Immature natural killer cell (primary cell): ENCODE results near the gene KIF1C. TPM values are rescaled to one million over a fixed set of nuclear protein-coding genes. Genes with fewer than 3 reads are reported as not detected.

Experiments
- DNase-seq, 3 donors: peaks; one replicate each; pipeline ENCODE4 v3.0.0; 2022; ENCODE audit warnings: mixed read lengths in 1 of 3
- H3K27ac Mint-ChIP-seq, 6 donors: one replicate each; pipeline ENCODE4 v1.8.0; 2020; ENCODE audit warnings: mixed read lengths in 6 of 6, mild to moderate bottlenecking in 5 of 6, inconsistent platforms in 4 of 6, moderate library complexity in 3 of 6
- H3K27me3 Mint-ChIP-seq, 3 donors: one replicate each; pipeline ENCODE4 v1.8.0; 2020 to 2021; ENCODE audit warnings: low read depth in 3 of 3, mild to moderate bottlenecking in 3 of 3, mixed read lengths in 3 of 3, moderate library complexity in 3 of 3, inconsistent platforms in 1 of 3
- H3K36me3 Mint-ChIP-seq, 3 donors: one replicate each; pipeline ENCODE4 v1.8.0; 2020; ENCODE audit warnings: mixed read lengths in 3 of 3, inconsistent platforms in 2 of 3, mild to moderate bottlenecking in 2 of 3
- H3K4me1 Mint-ChIP-seq, 2 donors: one replicate each; pipeline ENCODE4 v1.8.0; 2020; ENCODE audit warnings: inconsistent platforms in 2 of 2, mild to moderate bottlenecking in 2 of 2, mixed read lengths in 2 of 2, moderate library complexity in 1 of 2
- H3K4me3 Mint-ChIP-seq, 5 donors: one replicate each; pipeline ENCODE4 v1.8.0; 2020; ENCODE audit warnings: mild to moderate bottlenecking in 5 of 5, mixed read lengths in 5 of 5, inconsistent platforms in 3 of 5, moderate library complexity in 3 of 5
- H3K9me3 Mint-ChIP-seq, 6 donors: one replicate each; pipeline ENCODE4 v1.8.0; 2020; ENCODE audit warnings: mild to moderate bottlenecking in 6 of 6, mixed read lengths in 6 of 6, inconsistent platforms in 4 of 6, moderate library complexity in 3 of 6
- polyA plus RNA-seq, 3 donors: library from polyadenylated mRNA; unstranded; fragments of 300-500 nt; fragmentation: Illumina TruSeq; gene quantifications; one replicate each; pipeline ENCODE4 v1.2.3, GENCODE V29; 2021

KIF1C gene
- polyA plus RNA-seq, 3 donors from 2014 or later = 0.76 to 5.7 (median 4.0) TPM

DNA sequence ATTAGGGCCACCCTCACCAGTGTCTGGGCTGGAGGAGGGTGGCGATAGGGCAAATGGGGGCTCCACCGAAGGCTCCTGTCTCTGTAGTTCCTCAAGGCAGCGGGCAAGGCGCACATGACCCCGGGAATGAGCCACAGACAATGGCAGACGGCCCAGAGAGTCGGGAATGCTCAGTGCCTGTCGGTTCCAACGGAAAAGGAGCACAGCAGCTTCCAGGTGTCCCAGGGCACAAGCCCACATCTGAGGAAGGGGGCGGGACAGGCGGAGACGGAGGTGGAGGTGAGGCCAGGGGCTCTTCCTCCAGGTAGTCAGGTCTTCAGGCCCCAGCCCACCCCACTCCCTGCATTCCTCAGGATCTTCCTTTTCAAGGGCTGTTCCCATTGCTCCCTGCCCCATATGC, 25.0 kb upstream of the KIF1C start:
- Mint-ChIP-seq H3K4me3 (no peak overlapping the region), H3K4me1 (peaks cover 0 to 2% of the 10 kb centered on the region in 2 donors), H3K9me3 (no peaks in the 10 kb centered on the region), H3K27me3 (no peaks in the 10 kb centered on the region), H3K27ac (peak overlapping the region in 2 of 6 donors; percentile 35 to 45), H3K36me3 (peaks cover 12 to 22% (median 12%) of the 10 kb centered on the region in 3 donors)
- no peak for DNase-seq

DNA sequence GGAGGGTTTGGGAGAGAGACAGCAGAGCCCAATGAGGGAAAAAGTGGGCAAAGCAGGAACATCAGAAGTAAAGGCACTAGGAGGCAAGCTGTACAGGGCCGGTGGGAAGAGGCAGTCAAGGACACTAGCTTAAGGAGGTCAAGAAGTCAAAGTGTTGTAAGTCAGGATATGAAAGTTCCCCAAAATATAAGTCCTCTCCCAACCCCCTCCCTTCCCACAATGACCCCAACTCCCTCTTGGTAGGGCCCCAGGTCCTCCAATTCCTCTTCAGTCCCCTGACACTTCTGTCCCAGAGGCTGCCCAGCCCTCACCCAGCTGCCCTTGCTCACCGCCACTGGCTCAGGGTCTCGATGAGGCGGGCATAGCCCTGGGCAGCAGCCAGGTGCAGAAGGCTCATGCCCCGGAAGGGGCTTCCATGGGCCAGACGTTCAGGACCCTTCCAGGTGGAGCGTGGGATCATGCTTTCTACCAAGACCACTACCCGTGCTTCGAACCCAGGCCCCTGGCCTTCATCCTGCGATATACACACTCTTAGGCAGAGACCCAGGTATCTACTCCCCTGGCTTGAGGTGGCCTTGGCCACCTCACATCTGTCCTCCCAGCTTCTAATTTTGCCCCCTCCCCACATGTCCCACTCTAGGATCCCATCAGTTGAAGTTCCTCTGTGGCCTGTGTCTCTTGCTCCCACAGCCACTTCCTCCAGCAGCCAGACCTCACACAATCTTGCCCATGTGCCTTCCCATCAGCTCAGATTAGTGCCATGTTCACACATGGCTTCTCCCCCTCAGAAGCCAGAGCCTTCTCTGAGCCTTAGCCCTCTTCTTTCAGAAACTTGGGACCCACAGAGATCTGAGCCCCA, 24.3 kb upstream of the KIF1C start:
- Mint-ChIP-seq H3K4me3 (no peak overlapping the region), H3K9me3 (no peaks in the 10 kb centered on the region), H3K27ac (peak overlapping the region in 1 of 6 donors; percentile 35), H3K4me1 (peaks cover 0 to 2% of the 10 kb centered on the region in 2 donors), H3K27me3 (no peaks in the 10 kb centered on the region), H3K36me3 (peaks cover 12 to 27% (median 12%) of the 10 kb centered on the region in 3 donors)
- DNase-seq = no peak

- Mint-ChIP-seq H3K4me1 (peaks cover 0 to 2% of the 10 kb centered on the region in 2 donors), H3K36me3 (peaks cover 12 to 27% (median 12%) of the 10 kb centered on the region in 3 donors), H3K9me3 (no peaks in the 10 kb centered on the region), H3K27ac (no peak overlapping the region), H3K4me3 (no peak overlapping the region), H3K27me3 (no peaks in the 10 kb centered on the region)
- DNase-seq = no peak
Measured at GRCh38 chr17:4974115-4974670, 23.6 kb upstream of the KIF1C start.

GRCh38 chr17:4978726-4979125, 19.0 kb upstream of the KIF1C start:
- Mint-ChIP-seq H3K4me3 (no peak overlapping the region), H3K9me3 (no peaks in the 10 kb centered on the region), H3K27ac (no peak overlapping the region), H3K27me3 (peaks cover 0 to 2% (median 0%) of the 10 kb centered on the region in 3 donors), H3K36me3 (peaks cover 9 to 41% (median 19%) of the 10 kb centered on the region in 3 donors), H3K4me1 (peaks cover 8 to 10% of the 10 kb centered on the region in 2 donors)
- DNase-seq = no peak

DNA sequence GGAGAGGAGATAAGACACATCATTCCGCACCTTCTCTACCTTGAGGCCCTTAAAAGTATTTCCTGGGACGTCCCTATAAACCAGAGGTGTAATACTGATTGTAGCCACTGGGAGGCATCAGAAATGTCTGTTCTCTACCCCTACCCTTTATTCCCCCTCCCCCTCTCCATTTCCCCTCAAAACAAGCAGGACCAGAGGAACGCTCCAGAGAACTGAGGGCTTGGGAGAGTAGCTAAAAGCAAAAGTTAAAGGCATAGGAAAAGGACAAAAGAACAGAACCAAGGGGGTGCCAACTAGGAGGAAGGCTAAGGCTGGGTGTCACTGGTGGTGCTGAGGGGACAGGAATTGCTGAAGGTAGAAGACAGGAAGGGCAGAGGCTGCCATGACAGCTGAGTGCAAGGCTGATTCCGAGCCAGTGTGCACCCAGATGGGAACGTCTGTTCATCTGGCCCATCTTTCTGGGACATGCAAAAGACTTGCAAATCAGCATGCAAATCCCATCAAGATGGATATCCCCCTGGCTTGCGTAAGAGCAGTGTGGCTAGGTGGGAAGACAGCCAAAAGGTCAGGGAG, 17.0 kb upstream of the KIF1C start:
- Mint-ChIP-seq H3K27ac (peak overlapping the region; percentile 27 to 83 (median 45)), H3K4me1 (peaks cover 12 to 13% of the 10 kb centered on the region in 2 donors)

GRCh38 chr17:4982305-4982704, 15.4 kb upstream of the KIF1C start:
- peak overlapping the region in 2 of 6 donors; percentile 33 to 67 for H3K27ac Mint-ChIP-seq
- H3K4me1 Mint-ChIP-seq = peaks cover 23% of the 10 kb centered on the region in 2 donors
- H3K4me3 Mint-ChIP-seq = no peak overlapping the region
- peaks cover 0 to 2% (median 0%) of the 10 kb centered on the region in 3 donors for H3K27me3 Mint-ChIP-seq
- no peak for DNase-seq
- no peaks in the 10 kb centered on the region for H3K9me3 Mint-ChIP-seq
- peaks cover 0 to 30% (median 7%) of the 10 kb centered on the region in 3 donors for H3K36me3 Mint-ChIP-seq

More for the DNA sequence above, 17.0 kb upstream of the KIF1C start:
- DNase-seq = peak; percentile 40 to 53 (median 48)
- peaks cover under 1 to 36% (median 8%) of the 10 kb centered on the region in 3 donors for H3K36me3 Mint-ChIP-seq
- no peaks in the 10 kb centered on the region for H3K9me3 Mint-ChIP-seq
- no peak overlapping the region for H3K4me3 Mint-ChIP-seq
- H3K27me3 Mint-ChIP-seq = peaks cover 0 to 2% (median 0%) of the 10 kb centered on the region in 3 donors

- Mint-ChIP-seq H3K27ac (peak overlapping the region; percentile 40 to 95 (median 86)), H3K36me3 (peaks cover 0 to 13% (median 0%) of the 10 kb centered on the region in 3 donors), H3K4me3 (peak overlapping the region; percentile 91 to 95 (median 94)), H3K27me3 (peaks cover 0 to 2% (median 2%) of the 10 kb centered on the region in 3 donors), H3K4me1 (peaks cover 37% of the 10 kb centered on the region in 2 donors), H3K9me3 (no peaks in the 10 kb centered on the region)
- DNase-seq = no peak
Measured at GRCh38 chr17:4986403-4986802, 11.3 kb upstream of the KIF1C start.

GRCh38 chr17:4986951-4987766, 10.6 kb upstream of the KIF1C start, which contains the start of gene CAMTA2:
TSS of gene CAMTA2 (minus strand) at chr17:4987675. CDS start at chr17:4986222, 1,453 bp downstream.
- Mint-ChIP-seq H3K36me3 (peaks cover 0 to 13% (median 0%) of the 10 kb centered on the region in 3 donors), H3K27ac (peak within 1 kb of the TSS; percentile 86 to 95 (median 94)), H3K4me1 (peaks cover 37% of the 10 kb centered on the region in 2 donors), H3K27me3 (peaks cover 0 to 2% (median 0%) of the 10 kb centered on the region in 3 donors), H3K9me3 (no peaks in the 10 kb centered on the region), H3K4me3 (peak within 1 kb of the TSS; percentile 91 to 95 (median 94))
- peak; percentile 85 to 88 (median 86) for DNase-seq

- Mint-ChIP-seq H3K36me3 (peaks cover 0 to 5% (median 0%) of the 10 kb centered on the region in 3 donors), H3K4me1 (peaks cover 37% of the 10 kb centered on the region in 2 donors), H3K27ac (peak overlapping the region; percentile 86 to 95 (median 94)), H3K4me3 (peak overlapping the region; percentile 91 to 95 (median 94)), H3K9me3 (no peaks in the 10 kb centered on the region), H3K27me3 (peaks cover 0 to 2% (median 0%) of the 10 kb centered on the region in 3 donors)
- DNase-seq = no peak
Measured at GRCh38 chr17:4987767-4988567, 9.8 kb upstream of the KIF1C start.

GRCh38 chr17:4994081-4994595, 3.6 kb upstream of the KIF1C start:
- Mint-ChIP-seq H3K27ac (no peak overlapping the region), H3K4me1 (peaks cover 15 to 19% of the 10 kb centered on the region in 2 donors), H3K4me3 (no peak overlapping the region)

GRCh38 chr17:4998027-4998731, 429 bp downstream of the KIF1C start:
- H3K4me1 Mint-ChIP-seq = peaks cover 15% of the 10 kb centered on the region in 2 donors
- peak overlapping the region in 1 of 6 donors; percentile 55 for H3K27ac Mint-ChIP-seq
- peaks cover 0 to 7% (median 2%) of the 10 kb centered on the region in 3 donors for H3K27me3 Mint-ChIP-seq
- no peak for DNase-seq
- H3K9me3 Mint-ChIP-seq = no peaks in the 10 kb centered on the region
- H3K4me3 Mint-ChIP-seq = peak overlapping the region; percentile 61 to 76 (median 67)
- H3K36me3 Mint-ChIP-seq = peaks cover 0 to 6% (median 4%) of the 10 kb centered on the region in 3 donors

More at GRCh38 chr17:4994081-4994595, 3.6 kb upstream of the KIF1C start:
- H3K27me3 Mint-ChIP-seq = peaks cover 0 to 7% (median 2%) of the 10 kb centered on the region in 3 donors
- no peaks in the 10 kb centered on the region for H3K9me3 Mint-ChIP-seq
- no peak for DNase-seq
- no peaks in the 10 kb centered on the region for H3K36me3 Mint-ChIP-seq
